ENCODE data around the gene ZKSCAN1.

Gene ZKSCAN1

GRCh38 chr7:100082978-100083377, 67.6 kb downstream of the ZKSCAN1 start:
- no peak for DNase-seq

GRCh38 chr7:100085515-100085914, 70.1 kb downstream of the ZKSCAN1 start:
- no peak for DNase-seq

GRCh38 chr7:100087055-100087750, 71.8 kb downstream of the ZKSCAN1 start:
- DNase-seq, result no peak

GRCh38 chr7:100088095-100088620, 72.8 kb downstream of the ZKSCAN1 start:
- DNase-seq, result no peak

GRCh38 chr7:100088621-100089457, 73.4 kb downstream of the ZKSCAN1 start, which contains the start of gene COPS6:
Gene COPS6 (plus strand): TSS chr7:100088969. CDS start chr7:100088991, 22 bp downstream.
- DNase-seq, result peak; percentile 55

GRCh38 chr7:100089458-100090196, 74.2 kb downstream of the ZKSCAN1 start:
- no peak for DNase-seq

GRCh38 chr7:100090527-100091410, 75.4 kb downstream of the ZKSCAN1 start:
- no peak for DNase-seq
